HG02970 (cell line): ENCODE data around the gene EYA4.

Experiments
- ATAC-seq: cut with Tn5 transposase; IDR thresholded peaks from one replicate; pipeline ENCODE4 v1.9.1; 2021; ENCODE audit warnings: mild to moderate bottlenecking, moderate library complexity, moderate number of reproducible peaks; ENCODE audit not compliant: unreplicated experiment, low FRiP score

The EYA4 gene, protein sequence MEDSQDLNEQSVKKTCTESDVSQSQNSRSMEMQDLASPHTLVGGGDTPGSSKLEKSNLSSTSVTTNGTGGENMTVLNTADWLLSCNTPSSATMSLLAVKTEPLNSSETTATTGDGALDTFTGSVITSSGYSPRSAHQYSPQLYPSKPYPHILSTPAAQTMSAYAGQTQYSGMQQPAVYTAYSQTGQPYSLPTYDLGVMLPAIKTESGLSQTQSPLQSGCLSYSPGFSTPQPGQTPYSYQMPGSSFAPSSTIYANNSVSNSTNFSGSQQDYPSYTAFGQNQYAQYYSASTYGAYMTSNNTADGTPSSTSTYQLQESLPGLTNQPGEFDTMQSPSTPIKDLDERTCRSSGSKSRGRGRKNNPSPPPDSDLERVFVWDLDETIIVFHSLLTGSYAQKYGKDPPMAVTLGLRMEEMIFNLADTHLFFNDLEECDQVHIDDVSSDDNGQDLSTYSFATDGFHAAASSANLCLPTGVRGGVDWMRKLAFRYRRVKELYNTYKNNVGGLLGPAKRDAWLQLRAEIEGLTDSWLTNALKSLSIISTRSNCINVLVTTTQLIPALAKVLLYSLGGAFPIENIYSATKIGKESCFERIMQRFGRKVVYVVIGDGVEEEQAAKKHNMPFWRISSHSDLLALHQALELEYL

DNA sequence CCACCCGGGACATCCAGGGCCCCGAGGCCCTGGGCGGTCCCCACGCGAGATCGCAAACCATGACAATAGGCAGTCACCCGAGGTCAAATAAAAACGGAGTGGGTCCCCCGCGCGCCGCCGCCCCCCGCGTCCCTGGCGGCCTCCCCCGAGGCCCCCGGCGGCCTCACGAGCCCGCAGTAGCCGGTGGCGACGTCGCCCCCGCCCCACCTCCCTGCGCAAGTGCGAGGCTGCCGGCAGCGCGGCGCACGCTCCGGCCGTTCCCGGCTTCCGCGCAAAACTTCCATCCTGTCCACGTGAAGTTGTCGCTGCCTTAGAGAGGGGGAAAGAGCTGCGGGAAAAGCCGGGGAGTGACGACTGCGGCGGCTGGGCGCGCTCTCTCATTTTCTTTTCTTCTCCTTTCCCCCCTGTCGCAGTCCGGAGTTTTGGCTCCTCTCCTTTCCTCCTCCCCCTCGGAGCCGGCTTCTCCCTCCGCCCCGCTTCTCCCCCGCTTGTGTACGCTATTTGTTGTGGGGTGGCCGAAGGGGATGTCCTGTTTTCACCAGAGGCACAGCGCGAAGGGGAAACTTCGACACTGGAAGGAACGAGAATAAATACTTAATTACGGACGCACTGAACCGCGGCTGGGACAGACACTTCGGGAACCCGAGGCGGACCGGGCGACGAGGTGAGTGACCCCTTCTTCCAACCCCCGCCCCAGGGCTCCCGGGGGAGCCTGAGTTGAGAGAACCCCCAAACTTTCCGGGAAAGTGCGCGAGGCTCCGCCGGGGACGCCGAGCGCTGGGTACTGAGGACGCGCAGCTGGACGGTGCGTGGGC is at the start of gene EYA4:
EYA4 (plus strand) TSS at position 272 of the 815 bp plus-strand sequence. CDS start 33,424 bp downstream, outside the sequence.
- ATAC-seq = no peak

DNA sequence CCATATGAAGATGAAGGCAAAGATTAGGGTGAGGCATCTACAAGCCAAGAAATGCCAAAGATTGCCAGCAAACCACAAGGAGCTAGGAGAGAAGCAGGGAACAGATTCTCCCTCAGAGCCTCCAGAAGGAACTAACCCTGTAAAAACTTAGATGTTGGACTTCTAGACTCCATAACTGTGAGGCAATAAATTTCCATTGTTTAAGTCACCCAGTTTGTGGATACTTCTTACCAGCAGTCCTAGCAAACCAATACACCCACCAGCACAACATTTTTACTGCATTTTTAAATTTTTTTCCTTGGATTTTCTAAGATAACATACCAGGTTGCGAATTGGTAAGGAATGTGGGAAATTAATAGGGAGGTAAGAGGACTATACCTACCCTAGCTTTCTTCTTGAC is 47.8 kb upstream of the EYA4 start:
- no peak for ATAC-seq

DNA sequence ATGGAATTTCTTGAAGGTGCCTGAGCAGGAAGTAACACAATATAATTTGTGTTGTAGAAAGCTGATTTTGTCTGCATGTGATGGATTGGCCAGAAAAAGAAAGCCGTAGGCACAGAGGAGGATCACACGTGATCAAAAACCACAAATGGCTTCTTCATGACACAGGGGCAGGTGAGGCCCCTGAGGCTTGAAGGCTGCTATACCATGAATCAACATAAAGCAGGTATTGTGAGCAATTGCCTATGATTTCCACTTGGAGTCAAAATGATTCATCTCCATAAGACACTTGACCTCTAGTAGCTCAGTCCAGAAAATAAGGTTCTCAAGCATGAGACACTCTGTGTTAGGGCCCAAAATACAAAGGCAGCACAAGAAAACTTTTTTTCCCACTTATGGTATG is 42.4 kb upstream of the EYA4 start:
- no peak for ATAC-seq

DNA sequence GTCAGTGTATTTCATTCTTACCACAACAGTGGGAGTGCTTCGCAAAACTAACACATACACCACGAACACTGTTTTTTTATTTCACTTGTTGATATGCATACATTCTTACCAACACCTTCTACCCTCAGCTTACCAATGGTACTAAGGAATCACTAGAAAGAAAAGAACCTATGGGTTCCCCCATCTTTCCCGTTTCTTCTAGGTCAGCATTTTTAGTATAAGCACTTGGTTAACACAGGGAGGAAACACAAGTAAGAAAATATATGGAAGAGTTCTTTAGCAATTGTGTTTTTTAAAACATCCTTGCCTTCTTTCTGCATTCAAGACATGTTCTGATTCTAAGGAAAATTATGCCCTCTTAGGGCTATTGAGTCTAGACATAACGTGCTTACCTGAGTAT is 39.9 kb upstream of the EYA4 start:
- no peak for ATAC-seq

DNA sequence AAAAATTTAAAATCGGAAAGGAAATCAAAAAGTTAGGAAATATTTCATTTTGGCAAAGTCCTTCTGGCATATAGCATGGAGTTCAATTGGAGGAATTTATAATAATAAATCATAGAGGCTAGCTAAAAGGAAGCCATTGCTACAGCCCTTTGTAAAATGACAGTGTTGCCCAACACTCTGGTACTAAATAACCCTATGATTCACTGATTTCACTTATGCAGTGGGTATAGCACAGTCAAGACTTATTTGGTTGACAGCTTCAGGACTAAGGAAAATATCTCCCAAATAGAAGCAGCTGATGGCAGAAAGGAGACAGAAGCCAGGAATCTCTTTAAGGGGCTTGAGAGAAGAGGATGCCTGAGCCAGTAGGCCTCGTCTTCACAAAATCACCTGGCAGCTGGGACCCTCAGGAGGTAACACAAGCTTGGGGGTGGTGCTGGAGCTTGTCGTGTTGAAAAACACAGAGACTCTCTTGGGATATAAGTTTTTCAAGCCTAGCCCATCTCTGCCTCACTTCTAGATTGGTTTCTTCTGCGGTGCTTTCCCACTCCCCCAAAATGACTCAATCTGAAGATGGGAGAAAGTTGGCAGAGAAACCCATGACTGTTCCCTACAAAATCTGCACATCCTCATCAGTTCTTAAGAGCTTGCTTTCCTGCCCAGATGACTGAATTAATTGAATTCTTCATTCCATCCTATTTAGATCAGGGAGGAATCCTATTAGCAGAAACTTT is 38.4 kb upstream of the EYA4 start:
- ATAC-seq = no peak

DNA sequence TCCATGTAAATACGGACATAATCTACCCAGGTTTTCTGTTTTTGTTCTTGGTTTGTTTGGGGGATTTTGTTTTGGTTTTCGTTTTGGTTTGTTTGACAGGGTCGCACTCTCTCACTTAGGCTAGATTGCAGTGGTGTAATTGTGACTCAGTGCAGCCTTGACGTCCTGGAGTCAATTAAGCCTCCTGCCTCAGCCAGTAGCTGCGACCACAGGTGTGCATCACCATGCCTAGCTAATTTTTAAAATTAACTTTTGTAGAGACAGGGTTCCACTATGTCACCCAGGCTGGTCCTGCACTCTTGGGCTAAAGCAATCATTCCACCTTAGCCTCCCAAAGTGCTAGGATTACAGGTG is 37.8 kb upstream of the EYA4 start:
- no peak for ATAC-seq

DNA sequence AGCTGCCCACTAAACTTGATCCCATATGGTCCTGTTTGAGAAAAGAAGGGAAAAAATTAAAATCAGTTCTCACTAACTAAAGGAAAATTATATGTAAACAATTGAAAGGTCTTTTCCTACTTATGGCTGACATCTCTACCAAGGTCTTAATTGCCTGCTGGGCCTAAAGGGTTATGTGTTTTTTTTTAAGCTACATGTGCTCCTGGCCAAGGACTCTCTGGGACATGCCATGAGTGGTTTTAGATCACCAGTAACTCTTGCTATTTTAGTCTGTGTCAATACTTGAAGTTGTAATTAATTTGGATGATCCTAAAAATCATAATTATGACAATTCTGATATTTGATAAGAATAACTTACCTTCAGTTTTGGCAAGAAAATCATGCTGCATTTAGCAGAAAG is 35.9 kb upstream of the EYA4 start:
- ATAC-seq = no peak

DNA sequence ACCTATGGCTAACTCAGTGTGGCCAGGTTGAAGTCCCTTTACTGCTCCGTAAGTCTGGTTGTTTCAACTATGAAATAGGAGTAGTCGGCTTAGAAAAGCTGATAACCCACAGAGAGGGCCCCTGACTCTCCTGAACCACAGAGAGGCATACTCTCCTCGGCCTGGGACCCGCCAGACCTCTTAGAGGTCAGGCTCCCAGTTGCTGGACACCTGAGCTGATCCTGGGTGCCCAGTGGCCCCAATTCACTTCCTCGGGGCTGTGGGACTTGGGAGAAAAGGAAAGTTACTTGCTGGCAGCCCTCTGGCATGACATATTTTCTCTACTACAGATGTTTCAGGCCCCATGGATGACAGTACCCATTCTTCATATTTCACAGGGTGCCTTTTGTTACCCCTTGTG is 34.2 kb upstream of the EYA4 start:
- ATAC-seq = no peak

DNA sequence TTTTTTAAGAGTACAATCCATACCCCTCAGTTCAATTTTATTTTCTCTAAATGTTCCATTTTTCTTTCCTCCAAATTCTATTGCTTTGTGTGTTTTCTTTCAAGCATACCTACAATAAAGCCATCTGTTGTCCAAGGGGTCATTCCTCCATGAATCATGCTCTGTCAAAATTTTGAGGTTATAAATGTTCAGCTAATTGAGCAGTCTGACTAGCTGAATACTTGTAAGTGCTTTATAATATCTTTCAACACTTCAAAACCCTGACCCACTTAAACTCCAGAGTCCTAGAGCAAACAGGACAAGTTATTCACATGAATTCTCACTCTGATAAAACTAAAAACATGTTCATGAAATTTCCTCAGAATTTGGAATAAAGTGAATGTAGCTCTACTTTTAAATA is 33.4 kb upstream of the EYA4 start:
- ATAC-seq = no peak

DNA sequence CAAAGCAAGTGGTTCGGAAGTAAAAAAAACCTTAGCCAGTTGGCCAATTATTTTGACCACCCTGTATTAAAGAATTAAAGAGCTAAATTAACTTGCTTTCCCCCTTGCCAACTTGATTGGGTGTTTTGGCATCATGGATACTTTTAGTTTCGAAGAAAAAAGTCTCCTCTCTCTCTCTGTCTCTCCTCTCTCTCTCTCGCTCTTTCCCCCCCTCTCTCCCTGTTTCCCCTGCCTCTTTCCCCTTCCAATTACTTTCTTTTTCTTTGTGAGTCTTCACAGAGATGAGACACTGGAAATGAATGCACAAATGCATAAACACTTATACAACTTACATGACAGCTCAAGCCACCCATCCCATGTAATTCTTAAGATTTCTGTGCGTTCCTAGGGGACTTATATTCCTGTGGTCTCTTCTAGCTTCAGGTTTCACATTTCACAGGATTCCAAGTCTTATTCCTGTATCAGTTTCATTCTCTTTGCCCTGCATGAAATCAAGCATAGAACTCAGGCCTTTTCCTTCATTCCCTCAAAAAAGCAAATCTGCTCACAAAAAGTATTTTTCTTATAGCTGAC is 32.9 kb upstream of the EYA4 start:
- ATAC-seq = no peak

DNA sequence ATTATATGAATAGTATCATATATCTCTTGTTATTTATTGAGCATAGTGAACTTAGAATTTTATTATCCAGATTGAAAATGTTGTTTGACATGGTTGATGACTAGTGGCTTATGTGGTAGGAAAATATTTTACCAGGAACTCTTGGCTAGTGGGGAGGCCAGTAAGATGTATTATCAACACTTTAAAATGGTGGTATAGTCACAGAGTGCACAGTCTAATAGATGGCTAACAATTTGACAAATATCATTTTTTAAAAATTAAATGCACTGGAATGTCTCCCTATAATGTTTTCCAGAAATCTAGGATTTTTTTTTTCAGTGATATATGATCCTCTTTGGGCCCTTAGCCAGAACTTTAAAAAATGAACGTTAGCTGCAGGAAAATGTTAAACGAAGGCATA is 26.9 kb upstream of the EYA4 start:
- ATAC-seq = no peak

DNA sequence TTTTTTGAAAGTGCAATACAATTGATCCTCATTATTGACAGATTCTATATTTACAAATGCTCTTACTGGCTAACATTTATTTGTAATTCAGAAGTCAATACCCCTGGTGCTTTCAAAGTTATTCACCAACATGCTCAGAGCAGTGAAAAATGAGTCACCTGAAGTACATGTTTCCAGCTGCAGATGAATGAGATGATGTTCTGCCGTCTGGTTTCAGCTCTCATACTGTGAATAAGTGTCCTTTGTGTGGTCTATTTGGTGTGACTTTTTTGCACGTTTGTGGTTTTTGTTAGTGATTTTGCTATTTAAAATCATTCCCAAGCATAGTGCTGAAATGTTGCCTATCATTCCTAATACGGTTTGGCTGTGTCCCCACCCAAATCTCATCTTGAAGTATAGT is 22.3 kb upstream of the EYA4 start:
- no peak for ATAC-seq

DNA sequence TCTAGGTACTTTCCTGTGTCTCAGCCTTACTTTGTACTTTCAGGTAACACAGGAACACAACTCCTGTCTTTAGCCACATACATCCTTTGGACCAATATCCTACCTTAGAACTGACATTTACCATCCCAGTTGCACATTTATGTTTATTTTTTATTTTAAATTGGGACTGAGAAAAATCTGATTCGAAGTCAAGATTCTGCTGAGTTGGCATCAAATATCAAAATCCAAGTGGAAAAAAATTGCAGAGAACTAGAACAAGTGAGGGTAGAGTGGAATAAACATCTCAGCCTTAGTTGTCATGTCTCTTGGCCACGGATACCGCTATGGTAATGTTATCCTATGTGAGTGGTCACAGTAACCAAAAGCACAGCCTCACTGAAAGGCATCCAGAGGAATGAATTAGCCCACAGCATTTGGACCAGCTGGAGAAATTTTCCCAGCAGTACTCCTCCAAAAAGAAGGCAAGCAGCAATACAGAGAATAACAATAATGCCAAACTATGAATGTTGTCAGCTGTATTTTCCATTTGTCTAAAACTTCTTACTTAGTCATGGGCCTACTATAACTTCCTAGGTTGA is 17.6 kb upstream of the EYA4 start:
- no peak for ATAC-seq

DNA sequence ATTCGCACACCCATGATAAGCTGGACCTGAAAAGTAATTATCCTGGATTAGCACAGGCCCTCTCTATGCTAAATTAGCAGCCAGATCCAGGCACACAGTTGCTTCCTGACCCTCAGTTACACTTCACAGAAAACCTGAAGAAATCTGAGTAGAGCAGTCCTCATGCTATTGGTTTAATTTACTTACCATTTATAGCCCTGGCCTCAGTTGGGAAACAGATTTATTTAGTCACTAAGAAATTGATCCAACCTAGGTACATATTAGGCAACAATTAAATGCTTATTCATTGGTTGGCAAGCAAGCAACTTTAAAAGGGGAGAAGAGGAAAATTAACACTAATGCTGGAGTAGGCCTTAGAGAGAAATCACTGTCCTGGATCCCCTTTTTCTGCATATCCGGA is 15.6 kb upstream of the EYA4 start:
- ATAC-seq = no peak

DNA sequence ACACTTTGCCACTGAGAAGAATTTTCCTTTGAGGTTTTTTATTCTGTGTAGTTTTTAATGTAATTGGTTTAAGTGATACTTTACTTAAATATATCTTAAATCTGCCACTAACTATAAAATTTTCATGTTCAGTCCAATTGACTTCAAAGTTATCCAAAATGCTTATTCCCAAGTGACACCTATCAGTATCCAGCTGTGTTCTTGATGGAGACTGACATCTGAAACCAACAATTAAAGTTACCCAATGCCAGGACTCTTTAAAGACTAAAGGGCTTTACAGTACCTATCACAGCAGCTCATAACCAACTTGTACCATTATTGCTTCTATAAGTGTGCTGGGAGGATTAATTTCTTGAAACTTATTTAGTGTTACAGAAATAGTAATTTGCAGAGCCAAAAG is 13.8 kb upstream of the EYA4 start:
- ATAC-seq = no peak

DNA sequence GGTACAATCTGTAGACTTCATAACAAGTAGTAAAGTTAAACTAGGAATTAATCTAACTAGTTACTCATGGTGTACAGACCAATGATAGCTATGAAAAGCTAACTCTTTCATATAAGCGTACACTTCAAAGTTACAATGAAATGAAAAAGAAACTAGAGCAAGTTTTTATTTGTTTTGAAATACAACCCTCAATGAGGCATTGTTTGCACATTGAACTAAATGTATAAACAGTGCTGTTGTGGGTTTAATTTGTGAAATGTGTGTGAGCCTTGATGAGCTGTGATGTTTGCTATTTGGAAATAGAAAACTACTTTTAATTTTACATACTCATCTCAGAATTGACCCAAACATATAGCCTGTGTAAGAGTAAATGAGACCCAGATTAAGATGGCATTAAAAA is 11.1 kb upstream of the EYA4 start:
- no peak for ATAC-seq

DNA sequence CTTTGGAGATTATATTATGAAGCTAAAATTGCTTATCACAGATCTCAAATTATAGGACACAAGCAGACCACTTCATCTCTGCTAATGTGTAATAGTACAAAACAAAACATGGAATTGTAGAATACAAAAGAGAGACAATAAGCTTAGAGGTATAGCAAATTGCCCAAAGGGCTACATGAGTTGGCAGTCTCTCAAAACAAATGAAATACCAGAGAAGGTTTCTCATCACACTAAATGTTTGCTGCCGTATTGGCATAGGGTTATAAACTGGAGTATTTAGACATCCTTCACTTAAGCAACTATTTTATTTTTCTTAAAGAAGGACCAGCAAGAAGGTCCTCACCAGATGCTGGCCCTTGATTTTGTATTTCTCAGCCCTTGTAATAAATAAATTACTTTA is 5.9 kb upstream of the EYA4 start:
- no peak for ATAC-seq

DNA sequence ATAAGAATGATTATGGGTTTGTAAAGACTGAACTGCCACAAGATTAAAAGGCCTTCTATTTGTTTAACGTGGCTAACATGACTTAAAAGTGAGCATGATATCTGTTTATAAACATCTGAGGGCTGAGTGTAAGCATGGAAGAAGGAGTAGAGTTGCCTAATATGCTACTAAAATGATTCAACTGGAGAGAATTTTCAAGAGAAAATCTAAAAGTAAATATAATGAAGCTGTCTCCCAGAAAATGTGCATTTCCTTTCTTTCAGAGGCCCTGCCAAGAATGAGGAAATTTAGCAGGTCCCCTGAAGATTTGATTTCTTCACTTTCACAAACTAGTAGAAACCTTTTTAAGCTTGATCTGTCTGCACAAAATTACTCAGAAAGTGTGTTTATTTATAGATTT is 4.2 kb upstream of the EYA4 start:
- ATAC-seq = no peak

DNA sequence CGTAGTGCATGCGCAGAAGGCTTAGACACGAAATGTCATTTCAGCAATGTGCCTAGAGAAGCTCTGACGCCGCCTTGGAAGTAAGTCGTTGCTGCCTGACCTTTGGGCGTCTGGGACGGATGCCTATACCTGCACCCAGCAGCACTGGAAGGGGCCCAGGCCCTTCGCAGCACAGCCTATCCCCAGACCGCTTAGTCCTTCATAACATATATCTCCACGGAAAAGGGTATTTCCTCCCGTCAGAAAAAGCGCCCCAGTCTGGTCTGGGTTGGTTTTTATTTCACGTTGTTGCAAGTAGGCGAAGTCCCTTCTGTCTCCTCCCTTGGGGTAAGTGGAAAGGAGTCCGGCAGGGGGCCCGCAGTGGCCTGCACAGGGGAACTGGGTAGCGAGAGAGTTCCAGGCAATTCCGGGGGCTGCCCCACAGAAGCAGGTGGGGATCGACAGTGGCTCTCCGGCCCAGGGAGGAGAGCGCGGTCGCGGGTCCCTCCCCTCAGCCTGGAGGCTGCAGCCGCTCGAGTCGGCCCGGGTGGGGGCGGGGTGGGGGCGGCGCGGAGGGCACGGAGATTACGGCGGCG is 559 bp upstream of the EYA4 start:
- ATAC-seq = no peak
